Measurements from ENCODE around the gene MAN2A1. TPM values are rescaled to one million over a fixed set of nuclear protein-coding genes. Genes with fewer than 3 reads are reported as not detected.

Gene MAN2A1
- total RNA-seq, 1 experiment from 2014 or later: 78.0 TPM

DNA sequence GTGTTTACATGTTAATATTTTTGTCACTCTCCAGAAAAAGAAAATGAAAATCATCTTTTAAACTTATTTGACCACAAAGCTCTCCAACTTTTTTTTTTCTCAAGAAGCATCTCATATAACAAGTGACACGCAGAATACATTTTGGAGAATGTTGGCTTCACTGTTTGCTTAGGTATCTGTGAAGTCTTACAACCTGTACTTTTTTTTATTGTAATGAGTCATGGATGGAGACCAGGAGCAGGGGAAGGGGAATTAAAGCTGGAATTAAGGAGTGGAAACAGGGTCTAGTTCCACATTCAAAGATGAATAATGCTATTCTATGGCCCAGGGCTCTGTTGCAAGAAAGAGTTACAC, 211.9 kb downstream of the MAN2A1 start:
- Histone ChIP-seq H4K20me1 (ENCODE audit: control insufficient read depth, insufficient read depth, insufficient read length) (no peaks in the 10 kb centered on the region), H2AFZ (ENCODE audit: low read length) (no peak overlapping the region), H4K91ac (ENCODE audit: insufficient read length, low read depth, low read length) (no peak overlapping the region), H3K4ac (ENCODE audit: low read depth, low read length) (no peak overlapping the region), H3K9me3 (ENCODE audit: control insufficient read depth, low read depth, low read length) (no peaks in the 10 kb centered on the region), H2BK15ac (ENCODE audit: low read depth, low read length) (no peak overlapping the region), H2BK120ac (ENCODE audit: low read depth, low read length, poor library complexity, severe bottlenecking) (no peak overlapping the region), H3K9ac (ENCODE audit: extremely low read depth, insufficient read length, low read length) (no peak overlapping the region), H3K23ac (ENCODE audit: insufficient read length, low read depth, low read length) (no peak overlapping the region), H3K27me3 (ENCODE audit: insufficient read depth, low read length) (no peaks in the 10 kb centered on the region), H3K79me2 (ENCODE audit: insufficient read depth, low read length) (no peaks in the 10 kb centered on the region), H3K79me1 (ENCODE audit: insufficient read depth, low read depth, low read length, poor library complexity, severe bottlenecking) (no peaks in the 10 kb centered on the region), H2BK20ac (ENCODE audit: low read depth, low read length, poor library complexity, severe bottlenecking) (no peak overlapping the region), H3K4me1 (ENCODE audit: insufficient read depth, low read length) (no peaks in the 10 kb centered on the region), H3K4me2 (ENCODE audit: insufficient read depth, insufficient read length, low read length) (no peak overlapping the region), H4K5ac (ENCODE audit: insufficient read length, low read depth, low read length) (no peak overlapping the region), H3K56ac (ENCODE audit: insufficient read length, low read depth, low read length) (no peak overlapping the region), H3K27ac (ENCODE audit: insufficient read length, low read depth, low read length) (no peak overlapping the region), H3K23me2 (ENCODE audit: insufficient read length, low read depth, low read length, poor library complexity, severe bottlenecking) (no peaks in the 10 kb centered on the region), H3K14ac (ENCODE audit: insufficient read depth, low read length) (no peak overlapping the region), H3K18ac (ENCODE audit: insufficient read length, low read depth, low read length) (no peak overlapping the region), H4K8ac (replicated peaks; ENCODE audit: insufficient read length, low read depth, low read length) (no peak overlapping the region), H2BK5ac (ENCODE audit: insufficient read length, low read length) (no peak overlapping the region), H2AK5ac (ENCODE audit: insufficient read length, low read length) (no peak overlapping the region), H3T11ph (ENCODE audit: low read length) (no peak overlapping the region), H2BK12ac (ENCODE audit: insufficient read length, low read depth, low read length) (no peak overlapping the region)
- TF ChIP-seq, protein P1, sequence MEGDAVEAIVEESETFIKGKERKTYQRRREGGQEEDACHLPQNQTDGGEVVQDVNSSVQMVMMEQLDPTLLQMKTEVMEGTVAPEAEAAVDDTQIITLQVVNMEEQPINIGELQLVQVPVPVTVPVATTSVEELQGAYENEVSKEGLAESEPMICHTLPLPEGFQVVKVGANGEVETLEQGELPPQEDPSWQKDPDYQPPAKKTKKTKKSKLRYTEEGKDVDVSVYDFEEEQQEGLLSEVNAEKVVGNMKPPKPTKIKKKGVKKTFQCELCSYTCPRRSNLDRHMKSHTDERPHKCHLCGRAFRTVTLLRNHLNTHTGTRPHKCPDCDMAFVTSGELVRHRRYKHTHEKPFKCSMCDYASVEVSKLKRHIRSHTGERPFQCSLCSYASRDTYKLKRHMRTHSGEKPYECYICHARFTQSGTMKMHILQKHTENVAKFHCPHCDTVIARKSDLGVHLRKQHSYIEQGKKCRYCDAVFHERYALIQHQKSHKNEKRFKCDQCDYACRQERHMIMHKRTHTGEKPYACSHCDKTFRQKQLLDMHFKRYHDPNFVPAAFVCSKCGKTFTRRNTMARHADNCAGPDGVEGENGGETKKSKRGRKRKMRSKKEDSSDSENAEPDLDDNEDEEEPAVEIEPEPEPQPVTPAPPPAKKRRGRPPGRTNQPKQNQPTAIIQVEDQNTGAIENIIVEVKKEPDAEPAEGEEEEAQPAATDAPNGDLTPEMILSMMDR (conservative IDR thresholded peaks at IDR 0.05): no peak
- no CpG with 5 or more reads among the region's 1 CpG for WGBS (ENCODE audit: extremely low coverage, insufficient read length, low lambda C conversion rate)
- H3K4me3 Mint-ChIP-seq: no peak overlapping the region
- H3K4me1 Mint-ChIP-seq: 0 out of 4 replicates have a peak, but pooled peaks cover 0 to 2% of the 10 kb centered on the region in 2 experiments
- DNase-seq: no peak
- no peaks in the 10 kb centered on the region for H3K27me3 Mint-ChIP-seq (ENCODE audit: low read depth)
- H3K9me3 Mint-ChIP-seq: no peaks in the 10 kb centered on the region
- no peak overlapping the region for H3K27ac Mint-ChIP-seq
- no peaks in the 10 kb centered on the region for H3K36me3 Mint-ChIP-seq (ENCODE audit: insufficient read depth in 1 of 3, low read depth in 3 of 3)

Measured in H9 (cell line).